ENCODE results near the gene PRMT9.

- no peak for TF ChIP-seq CTCF (IDR thresholded peaks at IDR 0.05)
- TF ChIP-seq EZH2 (IDR thresholded peaks at IDR 0.05; ENCODE audit: borderline replicate concordance, insufficient read depth, low read depth, low read length, poor library complexity, severe bottlenecking) = no peak
These were observed 66.7 kb downstream of the PRMT9 start, which contains the start of gene TMEM184C for GRCh38 chr4:147617173-147617840.

Measured in B cell (primary cell).